ENCODE measurements around the gene OCA2. TPM values are rescaled to one million over a fixed set of nuclear protein-coding genes. Genes with fewer than 3 reads are reported as not detected.

OCA2 gene
- total RNA-seq, 4 donors from 2014 or later: 0.17 to 1.2 (median 0.24) TPM

DNA sequence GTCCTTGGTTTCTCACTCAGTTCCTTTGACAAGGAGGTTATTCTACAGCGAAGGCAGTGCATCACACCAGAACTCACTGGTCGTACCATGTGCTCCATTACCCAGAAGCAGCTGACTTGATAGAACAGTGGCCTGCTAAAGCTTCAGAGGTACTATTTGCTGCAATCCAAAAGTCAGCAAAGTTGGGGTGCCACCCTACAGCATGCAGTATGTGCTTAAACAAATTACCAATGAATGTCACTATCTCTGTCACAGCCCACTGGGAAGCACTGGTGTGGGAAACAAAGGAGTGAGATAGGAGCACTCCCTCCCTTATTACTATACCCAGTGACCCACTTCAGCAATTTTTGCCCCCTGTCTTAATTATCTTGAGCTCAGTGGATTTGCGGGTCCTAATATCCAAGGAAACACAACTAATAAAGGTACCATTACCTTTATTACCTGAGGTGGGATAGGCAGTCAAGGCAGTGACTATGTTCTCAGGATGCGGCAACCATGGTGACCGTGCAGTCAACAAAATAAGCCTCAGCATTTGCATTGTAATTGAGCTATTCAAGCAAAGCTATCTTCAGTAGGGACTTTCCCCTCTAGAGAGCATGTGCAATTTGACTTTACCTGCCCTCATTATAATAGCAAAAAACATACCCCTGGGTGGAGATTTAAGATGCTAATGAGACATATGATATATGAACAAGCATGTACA is 199.4 kb downstream of the OCA2 start:
- no peak overlapping the region for H3K27ac ChIP-seq (replicated peaks in 1 of 4)
- no peak for DNase-seq (ENCODE audit: extremely low spot score)
- no peaks in the 10 kb centered on the region for H3K4me1 ChIP-seq
- 90% methylated on average over 3 of the region's 5 CpGs for WGBS
- H3K9me3 ChIP-seq: peaks cover 0 to 8% (median under 1%) of the 10 kb centered on the region in 4 donors
- intact Hi-C loops (cut with DNase I): no loop called here
- H3K27me3 ChIP-seq: peaks cover 0 to 4% (median 0%) of the 10 kb centered on the region in 4 donors
- no peak overlapping the region for H3K4me3 ChIP-seq
- H3K36me3 ChIP-seq: no peaks in the 10 kb centered on the region
- TF ChIP-seq, protein P1, sequence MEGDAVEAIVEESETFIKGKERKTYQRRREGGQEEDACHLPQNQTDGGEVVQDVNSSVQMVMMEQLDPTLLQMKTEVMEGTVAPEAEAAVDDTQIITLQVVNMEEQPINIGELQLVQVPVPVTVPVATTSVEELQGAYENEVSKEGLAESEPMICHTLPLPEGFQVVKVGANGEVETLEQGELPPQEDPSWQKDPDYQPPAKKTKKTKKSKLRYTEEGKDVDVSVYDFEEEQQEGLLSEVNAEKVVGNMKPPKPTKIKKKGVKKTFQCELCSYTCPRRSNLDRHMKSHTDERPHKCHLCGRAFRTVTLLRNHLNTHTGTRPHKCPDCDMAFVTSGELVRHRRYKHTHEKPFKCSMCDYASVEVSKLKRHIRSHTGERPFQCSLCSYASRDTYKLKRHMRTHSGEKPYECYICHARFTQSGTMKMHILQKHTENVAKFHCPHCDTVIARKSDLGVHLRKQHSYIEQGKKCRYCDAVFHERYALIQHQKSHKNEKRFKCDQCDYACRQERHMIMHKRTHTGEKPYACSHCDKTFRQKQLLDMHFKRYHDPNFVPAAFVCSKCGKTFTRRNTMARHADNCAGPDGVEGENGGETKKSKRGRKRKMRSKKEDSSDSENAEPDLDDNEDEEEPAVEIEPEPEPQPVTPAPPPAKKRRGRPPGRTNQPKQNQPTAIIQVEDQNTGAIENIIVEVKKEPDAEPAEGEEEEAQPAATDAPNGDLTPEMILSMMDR (IDR thresholded peaks at IDR 0.05): no peak
- no peak for TF ChIP-seq POLR2AphosphoS5 (IDR thresholded peaks at IDR 0.05)
- no peak for TF ChIP-seq EP300 (IDR thresholded peaks at IDR 0.05)
- TF ChIP-seq POLR2A (IDR thresholded peaks at IDR 0.05; ENCODE audit: low read depth): no peak

DNA sequence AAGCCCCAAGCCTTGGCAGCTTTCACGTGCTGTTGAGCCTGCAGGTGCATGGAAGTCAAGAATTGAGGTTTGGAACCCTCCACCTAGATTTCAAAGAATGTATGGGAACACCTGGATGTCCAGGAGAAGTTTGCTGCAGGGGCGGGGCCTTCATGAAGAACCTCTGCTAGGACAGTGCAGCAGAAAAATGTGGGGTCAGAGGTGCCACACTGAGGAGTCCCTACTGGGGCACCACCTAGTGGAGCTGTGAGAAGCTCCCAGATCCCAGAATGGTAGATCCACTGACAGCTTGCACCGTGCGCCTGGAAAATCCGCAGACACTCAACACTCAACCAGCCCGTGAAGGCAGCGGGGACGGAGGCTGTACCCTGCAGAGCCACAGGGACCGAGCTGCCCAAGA is 201.6 kb downstream of the OCA2 start:
- WGBS: 86% methylated on average over 8 of the region's 9 CpGs
- Histone ChIP-seq H3K27me3 (no peaks in the 10 kb centered on the region), H3K9me3 (peaks cover 0 to 29% (median 14%) of the 10 kb centered on the region in 4 donors), H3K36me3 (no peaks in the 10 kb centered on the region), H3K27ac (replicated peaks in 1 of 4) (no peak overlapping the region), H3K4me3 (no peak overlapping the region), H3K4me1 (no peaks in the 10 kb centered on the region)
- no peak for DNase-seq (ENCODE audit: extremely low spot score)
- intact Hi-C loops (cut with DNase I): no loop called here
- TF ChIP-seq EP300 (IDR thresholded peaks at IDR 0.05) (no peak), POLR2A (IDR thresholded peaks at IDR 0.05; ENCODE audit: low read depth) (no peak), POLR2AphosphoS5 (IDR thresholded peaks at IDR 0.05) (no peak)
- TF ChIP-seq, protein P1 (IDR thresholded peaks at IDR 0.05): no peak

DNA sequence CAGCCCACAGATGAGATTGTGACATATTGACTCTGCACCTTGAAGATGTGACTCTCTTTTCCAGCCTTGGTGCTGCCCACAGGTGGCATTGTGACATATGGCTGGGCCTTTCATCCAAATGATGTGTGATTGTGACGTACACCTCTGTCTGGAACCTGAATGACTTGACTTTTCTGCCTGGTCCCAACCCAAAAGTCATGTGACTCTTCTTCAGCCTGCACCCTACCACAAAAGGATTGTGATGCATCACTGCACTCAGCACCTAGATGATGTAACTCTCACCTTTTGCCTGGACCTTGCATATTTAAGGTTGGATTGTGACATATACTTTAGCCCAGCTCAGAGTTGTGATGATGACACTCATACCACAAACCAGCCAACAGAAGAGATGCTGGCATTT is 204.5 kb downstream of the OCA2 start:
- TF ChIP-seq, protein P1 (IDR thresholded peaks at IDR 0.05): no peak
- TF ChIP-seq POLR2A (IDR thresholded peaks at IDR 0.05; ENCODE audit: low read depth): no peak
- no peak for TF ChIP-seq POLR2AphosphoS5 (IDR thresholded peaks at IDR 0.05)
- no peak for TF ChIP-seq EP300 (IDR thresholded peaks at IDR 0.05)
- no peaks in the 10 kb centered on the region for H3K4me1 ChIP-seq
- no peak for DNase-seq (ENCODE audit: extremely low spot score)
- 86% methylated on average over 1 of the region's 1 CpG for WGBS
- H3K9me3 ChIP-seq: peaks cover 0 to 38% (median 27%) of the 10 kb centered on the region in 4 donors
- no peak overlapping the region for H3K27ac ChIP-seq (replicated peaks in 1 of 4)
- no peak overlapping the region for H3K4me3 ChIP-seq
- H3K27me3 ChIP-seq: no peaks in the 10 kb centered on the region
- intact Hi-C loops (cut with DNase I): no loop called here
- no peaks in the 10 kb centered on the region for H3K36me3 ChIP-seq

DNA sequence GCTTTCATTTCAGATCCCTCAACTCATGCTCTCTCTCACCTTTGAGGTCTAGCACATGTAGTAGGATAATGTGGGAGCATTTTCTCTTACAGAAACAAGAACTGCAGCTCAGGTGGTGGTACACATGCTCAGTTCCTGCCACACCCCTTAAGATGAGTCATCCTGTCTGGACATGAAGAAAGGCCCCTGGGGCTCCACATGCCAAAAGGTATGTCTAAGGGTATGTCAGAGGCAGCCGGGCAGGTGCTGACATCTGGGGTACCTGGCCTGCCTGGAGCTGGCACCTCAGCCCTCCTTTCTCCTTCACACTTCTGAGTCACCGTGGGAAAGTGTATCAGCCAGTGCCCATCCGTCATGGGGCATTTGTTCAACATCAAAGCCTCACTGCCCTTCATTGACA is 209.9 kb downstream of the OCA2 start:
- H3K4me1 ChIP-seq: no peaks in the 10 kb centered on the region
- no peak overlapping the region for H3K4me3 ChIP-seq
- H3K36me3 ChIP-seq: no peaks in the 10 kb centered on the region
- TF ChIP-seq, protein P1 (IDR thresholded peaks at IDR 0.05): no peak
- TF ChIP-seq POLR2AphosphoS5 (IDR thresholded peaks at IDR 0.05): no peak
- TF ChIP-seq EP300 (IDR thresholded peaks at IDR 0.05): no peak
- TF ChIP-seq POLR2A (IDR thresholded peaks at IDR 0.05; ENCODE audit: low read depth): no peak
- WGBS: 84% methylated on average over 3 of the region's 3 CpGs
- no peak for DNase-seq (ENCODE audit: extremely low spot score)
- no peaks in the 10 kb centered on the region for H3K27me3 ChIP-seq
- intact Hi-C loops (cut with DNase I): no loop called here
- H3K9me3 ChIP-seq: peaks cover 0 to 37% (median 31%) of the 10 kb centered on the region in 4 donors
- H3K27ac ChIP-seq (replicated peaks in 1 of 4): no peak overlapping the region

DNA sequence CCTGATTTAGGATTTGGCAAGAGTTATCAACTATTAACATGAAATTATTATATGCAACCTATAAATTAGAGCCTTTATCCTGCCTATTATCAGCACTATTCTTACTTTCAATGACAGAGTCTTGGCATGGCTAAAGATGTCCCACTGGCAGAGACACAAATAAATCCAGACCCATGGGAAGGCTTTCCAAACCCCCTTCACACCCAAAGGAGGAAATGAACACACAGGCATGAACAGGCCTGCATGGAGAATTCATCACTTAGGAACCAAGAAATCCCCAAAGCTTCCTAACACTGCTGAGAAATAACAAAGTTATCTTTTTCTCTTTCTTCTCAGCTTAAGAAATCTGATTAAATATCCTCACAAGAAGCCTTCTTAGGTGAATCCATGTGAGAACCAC is 213.9 kb downstream of the OCA2 start:
- no peak for DNase-seq (ENCODE audit: extremely low spot score)
- Histone ChIP-seq H3K9me3 (peaks cover 0 to 21% (median 16%) of the 10 kb centered on the region in 4 donors), H3K36me3 (no peaks in the 10 kb centered on the region), H3K4me1 (no peaks in the 10 kb centered on the region), H3K27ac (replicated peaks in 1 of 4) (no peak overlapping the region), H3K4me3 (no peak overlapping the region), H3K27me3 (no peaks in the 10 kb centered on the region)
- TF ChIP-seq EP300 (IDR thresholded peaks at IDR 0.05) (no peak), POLR2A (IDR thresholded peaks at IDR 0.05; ENCODE audit: low read depth) (no peak), POLR2AphosphoS5 (IDR thresholded peaks at IDR 0.05) (no peak)
- TF ChIP-seq, protein P1 (IDR thresholded peaks at IDR 0.05): no peak
- intact Hi-C loops (cut with DNase I): no loop called here
